Cardiac fibroblast (primary cell): ENCODE measurements around the gene SKOR2.

Source experiments
- DNase-seq, 2 donors: peaks; one replicate each; pipeline versions ENCODE4 v3.0.0 to v3.0.0-alpha.2; 2010; ENCODE audit warnings: low read depth in 2 of 2
- H3K4me3 ChIP-seq, 2 donors: replicated peaks in 1 of 2; 1 replicate in 1 of 2; 2 replicates in 1 of 2; pipeline ENCODE4 v1.5.1; 2011; ENCODE audit warnings: low read depth in 2 of 2, low read length in 2 of 2, mild to moderate bottlenecking in 2 of 2, moderate library complexity in 1 of 2
- CTCF ChIP-seq: IDR thresholded peaks from one replicate; pipeline ENCODE4 v1.5.1; 2011; ENCODE audit warnings: low read depth, mild to moderate bottlenecking, low read length, inconsistent platforms

Gene SKOR2

GRCh38 chr18:47251289-47252120 is at the start of gene SKOR2:
TSS of gene SKOR2 (minus strand) at chr18:47251660. CDS start at chr18:47249183, 2,477 bp downstream.
- no peak for TF ChIP-seq CTCF
- no peak within 1 kb of the TSS for H3K4me3 ChIP-seq
- no peak for DNase-seq

- DNase-seq: no peak
- TF ChIP-seq CTCF: no peak
- no peak overlapping the region for H3K4me3 ChIP-seq
Measured at GRCh38 chr18:47296462-47296861, 45.0 kb upstream of the SKOR2 start.

- DNase-seq: no peak
Measured at GRCh38 chr18:47294801-47295200, 43.3 kb upstream of the SKOR2 start.

GRCh38 chr18:47288741-47289140 is 37.3 kb upstream of the SKOR2 start:
- DNase-seq: no peak
- TF ChIP-seq CTCF: no peak
- no peak overlapping the region for H3K4me3 ChIP-seq

More at GRCh38 chr18:47294801-47295200, 43.3 kb upstream of the SKOR2 start:
- no peak for TF ChIP-seq CTCF
- no peak overlapping the region for H3K4me3 ChIP-seq

- DNase-seq: no peak
- H3K4me3 ChIP-seq: no peak overlapping the region
- TF ChIP-seq CTCF: no peak
Measured at GRCh38 chr18:47287911-47288585, 36.6 kb upstream of the SKOR2 start.

GRCh38 chr18:47286776-47287410 is 35.4 kb upstream of the SKOR2 start:
- H3K4me3 ChIP-seq: no peak overlapping the region
- TF ChIP-seq CTCF: no peak
- DNase-seq: no peak
